Activated CD4-positive, alpha-beta T cell treated with anti-CD3 and anti-CD28 coated beads, Interleukin-2, amount 10 ng/mL, durations not matched to agents 7 days and 5 days (primary cell): ENCODE data around the gene BCAN. TPM values are rescaled to one million over a fixed set of nuclear protein-coding genes. Genes with fewer than 3 reads are reported as not detected.

Experiments
- CTCF ChIA-PET: fragments of 350-600 bp; sonication (Branson Sonifier 250); formaldehyde crosslinking; loops from one replicate; lab custom pipeline; 2021; ENCODE audit warnings: antibody characterized with exemption; lab: Charles Lee
- POLR2A ChIA-PET: fragments of 350-600 bp; sonication (Branson Sonifier 250); formaldehyde crosslinking; loops from one replicate; lab custom pipeline; 2021; ENCODE audit warnings: antibody characterized with exemption; lab: Charles Lee
- DNase-seq: peaks from one replicate; pipeline ENCODE4 v3.0.0-alpha.2; 2020
- H3K27ac Mint-ChIP-seq: one replicate; pipeline ENCODE4 v1.8.0; 2021; ENCODE audit warnings: mild to moderate bottlenecking, moderate library complexity, mixed read lengths
- H3K27me3 Mint-ChIP-seq: one replicate; pipeline ENCODE4 v1.8.0; 2021; ENCODE audit warnings: mixed read lengths
- H3K36me3 Mint-ChIP-seq: one replicate; pipeline ENCODE4 v1.8.0; 2021; ENCODE audit warnings: low read depth, mixed read lengths
- H3K4me1 Mint-ChIP-seq: one replicate; pipeline ENCODE4 v1.8.0; 2021; ENCODE audit warnings: mixed read lengths
- H3K4me3 Mint-ChIP-seq: one replicate; pipeline ENCODE4 v1.8.0; 2021; ENCODE audit warnings: mild to moderate bottlenecking, moderate library complexity, mixed read lengths
- H3K9me3 Mint-ChIP-seq: one replicate; pipeline ENCODE4 v1.8.0; 2021; ENCODE audit warnings: mixed read lengths
- total RNA-seq, 2 experiments: library from RNA; stranded (reverse); gene quantifications; one replicate each; pipeline ENCODE4 v1.2.3, GENCODE V29; 2021

The BCAN gene
- total RNA-seq, 2 experiments from 2014 or later, result not detected

DNA sequence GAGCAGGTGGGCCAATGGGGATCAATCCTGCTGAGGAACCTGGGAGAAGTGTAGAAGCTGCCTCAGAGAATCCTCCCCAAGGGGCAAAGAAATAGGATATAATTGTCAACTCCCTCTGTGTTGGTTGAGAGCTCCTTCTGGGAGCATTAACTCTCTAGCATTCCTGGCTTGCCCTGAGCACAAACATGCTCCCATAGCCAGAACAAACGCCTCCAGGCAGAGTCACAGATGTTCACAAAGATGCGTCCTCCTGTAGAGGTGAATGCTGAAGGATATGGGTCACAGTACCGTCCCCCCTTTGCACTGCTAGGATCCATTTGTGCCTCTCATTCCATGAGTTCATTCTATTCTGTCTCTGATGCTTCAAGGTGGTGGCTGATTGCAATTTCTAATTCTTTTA lies 9.6 kb upstream of the BCAN start:
- Mint-ChIP-seq H3K4me3 (no peak overlapping the region), H3K27me3 (peaks cover 67% of the 10 kb centered on the region), H3K4me1 (no peaks in the 10 kb centered on the region), H3K9me3 (no peaks in the 10 kb centered on the region), H3K27ac (no peak overlapping the region), H3K36me3 (no peaks in the 10 kb centered on the region)
- CTCF ChIA-PET, result interaction anchor here (0.8 to 1.6 kb wide), 3 partner anchors 27 to 94 kb away, joined by 3 to 5 read pairs (median 3); no protein-coding TSS in a partner anchor
- POLR2A ChIA-PET, result no interaction called here
- DNase-seq, result no peak

DNA sequence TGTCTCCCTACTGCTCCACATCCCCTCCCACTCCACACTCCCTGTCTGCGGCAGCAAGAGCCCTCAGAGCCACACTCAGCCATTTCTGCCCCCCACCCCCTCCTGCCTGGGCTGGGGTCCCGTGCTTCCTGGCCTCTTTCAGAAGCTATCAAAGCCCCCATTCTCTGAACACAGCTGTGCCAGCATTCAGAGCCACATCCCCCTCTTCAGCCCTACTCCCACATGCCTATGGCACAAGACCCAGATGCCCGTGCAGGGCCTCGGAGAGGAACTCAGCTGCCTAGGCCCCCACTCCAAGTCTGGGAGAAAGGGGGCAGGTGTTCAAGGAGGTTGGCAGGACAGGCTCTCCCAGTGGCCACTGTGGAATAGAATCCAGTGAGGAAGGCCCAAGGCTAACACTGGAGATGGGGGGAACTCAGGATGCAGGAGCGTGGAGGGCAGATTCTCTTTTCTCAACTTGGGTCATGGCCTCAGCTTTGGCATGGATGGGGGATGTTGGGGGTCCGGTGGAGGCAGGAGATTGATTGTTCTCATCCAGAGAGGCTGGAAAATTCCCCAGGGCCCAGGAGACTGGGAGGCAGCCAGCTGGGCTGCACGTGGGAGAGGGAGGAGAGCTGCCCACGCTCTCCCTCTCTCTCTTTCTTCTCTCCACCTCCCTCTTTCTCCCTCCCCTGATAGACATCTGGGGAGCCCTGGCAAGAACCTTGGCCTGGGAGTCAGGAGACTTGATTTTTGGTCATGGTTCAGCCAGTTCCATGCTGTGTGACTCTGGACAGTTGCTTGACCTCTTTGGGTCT lies 3.5 kb upstream of the BCAN start:
- DNase-seq, result no peak
- Mint-ChIP-seq H3K27me3 (peaks cover 75% of the 10 kb centered on the region), H3K4me1 (peaks cover 20% of the 10 kb centered on the region), H3K36me3 (no peaks in the 10 kb centered on the region), H3K4me3 (no peak overlapping the region), H3K9me3 (no peaks in the 10 kb centered on the region), H3K27ac (no peak overlapping the region)
- ChIA-PET CTCF (interaction anchor here (1.7 to 2.3 kb wide), 2 partner anchors 8 to 14 kb away, joined by 5 to 8 read pairs; no protein-coding TSS in a partner anchor), POLR2A (no interaction called here)

DNA sequence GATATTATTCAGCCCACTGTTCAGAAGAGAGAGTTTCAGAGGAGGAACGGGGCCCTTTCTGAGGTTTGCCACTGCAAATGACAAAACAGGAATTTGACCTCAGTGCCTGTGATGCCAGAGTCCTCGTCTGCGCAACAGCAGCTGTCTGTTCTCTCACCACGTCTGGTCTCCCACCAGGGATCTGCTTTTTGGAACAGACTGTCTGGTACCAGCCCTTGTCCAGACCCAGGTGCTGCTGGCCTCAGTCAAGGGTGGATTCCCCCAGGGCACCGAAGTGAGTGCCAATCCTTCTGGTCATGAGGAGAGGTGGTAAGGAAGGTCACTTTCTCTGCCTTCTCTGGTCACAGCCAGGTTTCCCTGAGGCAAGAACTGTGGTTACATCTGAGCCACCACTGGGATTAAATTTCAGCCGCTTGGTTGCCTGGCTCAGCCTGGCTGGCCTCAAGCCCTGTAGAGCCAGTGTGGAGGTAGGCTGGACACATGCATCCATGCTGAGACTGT lies 2.3 kb upstream of the BCAN start:
- no peak for DNase-seq
- no peaks in the 10 kb centered on the region for H3K9me3 Mint-ChIP-seq
- H3K4me1 Mint-ChIP-seq, result peaks cover 32% of the 10 kb centered on the region
- POLR2A ChIA-PET, result no interaction called here
- CTCF ChIA-PET, result interaction anchor here (1.7 to 2.3 kb wide), 2 partner anchors 9 to 15 kb away, joined by 5 to 8 read pairs; no protein-coding TSS in a partner anchor
- no peak overlapping the region for H3K4me3 Mint-ChIP-seq
- no peak overlapping the region for H3K27ac Mint-ChIP-seq
- H3K27me3 Mint-ChIP-seq, result peaks cover 75% of the 10 kb centered on the region
- no peaks in the 10 kb centered on the region for H3K36me3 Mint-ChIP-seq

DNA sequence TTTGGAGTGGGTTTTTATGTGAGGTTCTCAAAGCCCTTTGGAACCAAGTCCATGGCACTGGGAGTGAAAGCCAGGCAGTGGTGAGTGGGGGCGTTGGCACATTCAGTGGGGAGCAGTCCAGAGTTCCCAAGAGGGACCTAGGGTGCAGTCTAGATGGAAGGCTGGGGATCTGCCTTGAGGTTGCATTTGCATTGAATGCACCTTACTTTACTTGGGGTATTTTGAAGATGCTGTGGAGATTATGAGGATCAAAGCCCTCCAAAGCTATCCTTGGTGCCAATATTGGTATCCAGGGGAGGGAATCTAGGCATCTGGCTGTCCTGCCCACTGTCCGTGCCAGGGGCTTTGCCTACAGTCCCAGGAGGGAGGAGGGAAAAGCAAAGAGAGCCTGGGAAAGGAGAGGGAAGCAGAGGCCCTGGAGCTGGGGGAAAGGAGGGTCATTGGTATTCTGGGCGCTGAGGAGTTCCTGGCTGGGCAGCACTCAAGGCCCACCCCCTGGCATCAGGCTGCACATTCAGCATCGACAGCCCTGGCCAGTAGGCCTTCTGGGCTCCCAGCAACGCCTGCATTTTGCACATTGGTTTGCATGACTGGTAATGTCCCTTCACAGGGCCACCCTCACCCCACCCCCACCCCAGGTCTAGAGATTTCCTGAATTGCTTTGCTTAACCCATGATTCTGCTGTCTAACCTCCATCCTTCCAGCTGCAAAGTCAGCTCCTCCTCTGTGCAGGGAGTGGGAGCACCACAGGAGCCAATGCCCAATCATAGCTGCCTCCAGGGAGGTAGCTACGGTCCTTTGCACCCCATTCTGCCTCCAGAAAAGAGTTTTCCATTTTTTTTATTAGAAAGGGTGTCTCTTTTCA lies 843 bp upstream of the BCAN start:
- Mint-ChIP-seq H3K27ac (no peak overlapping the region), H3K4me3 (peak overlapping the region; percentile 3), H3K4me1 (peaks cover 33% of the 10 kb centered on the region), H3K36me3 (no peaks in the 10 kb centered on the region), H3K27me3 (peaks cover 79% of the 10 kb centered on the region), H3K9me3 (no peaks in the 10 kb centered on the region)
- ChIA-PET CTCF (interaction anchor here (0.7 to 3.5 kb wide), 12 partner anchors 9 to 255 kb away, joined by 3 to 20 read pairs (median 3); no protein-coding TSS in a partner anchor), POLR2A (no interaction called here)
- no peak for DNase-seq

DNA sequence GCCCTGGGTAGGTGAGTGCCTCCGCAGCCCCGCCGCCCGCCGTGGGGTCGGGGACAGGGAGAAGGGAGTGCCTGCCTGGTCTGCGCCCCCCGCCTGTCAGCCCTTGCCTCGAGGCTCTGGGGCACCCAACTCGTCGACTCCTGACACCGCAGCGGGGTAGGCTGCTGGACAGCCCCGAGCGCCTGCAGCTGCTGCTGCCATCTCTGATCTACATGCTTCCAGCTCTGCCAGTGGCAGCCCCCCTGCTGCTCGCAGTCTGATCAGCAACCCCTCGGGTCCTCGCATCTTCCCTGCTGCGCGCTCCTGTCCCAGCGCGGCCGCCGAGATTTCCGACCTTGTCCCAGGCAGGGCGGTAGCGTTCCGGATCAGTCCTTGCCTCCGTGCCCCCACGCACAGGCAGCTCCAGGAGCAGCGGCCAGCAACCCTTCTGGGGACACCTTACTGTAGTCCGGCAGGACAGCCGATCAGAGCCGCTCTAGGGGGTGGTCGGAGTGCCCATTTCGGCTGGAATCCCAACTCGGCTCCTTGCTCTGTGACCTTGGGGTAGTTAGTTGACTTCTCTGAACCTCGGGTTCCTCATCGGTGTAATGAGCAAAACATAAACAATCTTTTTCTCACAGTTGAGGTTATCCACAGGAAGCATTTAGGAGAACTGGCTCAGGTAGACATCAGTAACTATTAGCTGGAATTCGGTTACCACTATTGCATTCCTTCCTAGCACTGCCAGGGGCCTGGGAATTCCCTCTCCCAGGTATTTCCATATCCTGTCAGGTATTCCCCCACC lies 540 bp downstream of the BCAN start:
- no peaks in the 10 kb centered on the region for H3K9me3 Mint-ChIP-seq
- CTCF ChIA-PET, result interaction anchor here (0.7 to 3.5 kb wide), 13 partner anchors 12 to 257 kb away, joined by 3 to 20 read pairs (median 5); partner anchors contain the start of genes HAPLN2 and NTRK1
- POLR2A ChIA-PET, result interaction anchor here (0.5 kb wide), 1 partner anchor 8 kb away, joined by 3 read pairs; no protein-coding TSS in a partner anchor
- H3K4me1 Mint-ChIP-seq, result peaks cover 33% of the 10 kb centered on the region
- H3K4me3 Mint-ChIP-seq, result no peak overlapping the region
- H3K27me3 Mint-ChIP-seq, result peaks cover 84% of the 10 kb centered on the region
- no peaks in the 10 kb centered on the region for H3K36me3 Mint-ChIP-seq
- no peak overlapping the region for H3K27ac Mint-ChIP-seq
- DNase-seq, result no peak

DNA sequence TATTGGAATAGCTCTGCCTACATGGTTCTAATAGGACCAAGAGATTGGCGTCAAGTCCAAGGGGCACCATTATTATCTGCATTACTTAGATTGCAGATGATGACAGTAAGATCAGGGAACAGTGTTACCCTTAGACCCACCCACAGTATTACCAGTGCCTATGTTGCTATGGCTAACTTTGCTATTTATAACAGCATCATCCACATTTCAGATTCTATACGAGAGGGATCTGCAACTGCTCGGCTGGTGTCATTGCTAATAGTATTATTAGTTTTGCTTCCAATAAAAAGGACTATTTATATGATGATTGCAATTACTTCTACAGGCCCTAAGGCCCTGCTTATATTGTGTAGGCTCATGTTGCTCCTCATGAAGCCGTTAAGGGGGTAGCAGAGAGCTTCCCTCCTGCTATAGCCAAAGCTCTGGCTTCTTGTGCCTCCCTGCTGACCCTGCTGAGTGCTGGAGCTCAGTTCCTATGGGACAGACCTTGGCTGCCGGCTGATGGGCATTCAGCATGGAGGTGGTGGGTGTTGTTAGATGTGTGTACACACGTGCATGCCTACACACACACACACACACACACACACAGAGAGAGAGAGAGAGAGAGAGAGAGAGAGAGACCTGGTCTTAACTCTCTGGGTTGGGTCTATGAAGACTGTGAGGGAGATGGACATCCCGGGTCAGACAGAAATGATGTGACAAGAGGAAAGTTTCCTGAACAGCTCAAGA lies 1.3 kb downstream of the BCAN start:
- H3K4me1 Mint-ChIP-seq, result peaks cover 33% of the 10 kb centered on the region
- H3K36me3 Mint-ChIP-seq, result no peaks in the 10 kb centered on the region
- DNase-seq, result no peak
- CTCF ChIA-PET, result interaction anchor here (0.6 to 3.5 kb wide), 15 partner anchors 9 to 449 kb away, joined by 3 to 20 read pairs (median 5); partner anchors contain the start of genes HAPLN2 and NTRK1
- no peak overlapping the region for H3K27ac Mint-ChIP-seq
- POLR2A ChIA-PET, result no interaction called here
- H3K9me3 Mint-ChIP-seq, result no peaks in the 10 kb centered on the region
- peaks cover 86% of the 10 kb centered on the region for H3K27me3 Mint-ChIP-seq
- H3K4me3 Mint-ChIP-seq, result no peak overlapping the region

DNA sequence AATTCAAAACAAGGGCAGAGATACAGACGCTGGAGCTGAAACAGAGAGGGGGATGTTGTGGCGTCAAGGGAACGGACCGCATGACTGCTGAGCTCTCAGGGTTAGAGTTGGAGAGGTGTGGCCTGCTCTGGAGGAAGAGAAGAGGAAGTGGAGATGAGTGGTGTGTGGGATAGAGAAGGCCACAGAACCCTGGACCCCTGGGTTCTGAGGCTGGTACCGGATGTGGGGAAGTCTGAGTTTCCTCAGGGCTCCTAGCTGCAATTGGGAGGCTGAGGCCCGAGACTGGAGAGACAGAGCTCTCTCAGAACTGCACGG lies 1.8 kb downstream of the BCAN start:
- DNase-seq, result peak; percentile 65
- peaks cover 33% of the 10 kb centered on the region for H3K4me1 Mint-ChIP-seq
- no peak overlapping the region for H3K27ac Mint-ChIP-seq
- no peaks in the 10 kb centered on the region for H3K9me3 Mint-ChIP-seq
- no peak overlapping the region for H3K4me3 Mint-ChIP-seq
- no peaks in the 10 kb centered on the region for H3K36me3 Mint-ChIP-seq
- ChIA-PET CTCF (interaction anchor here (0.6 to 3.5 kb wide), 12 partner anchors 8 to 448 kb away, joined by 3 to 20 read pairs (median 5); partner anchors contain the start of gene HAPLN2), POLR2A (no interaction called here)
- H3K27me3 Mint-ChIP-seq, result peaks cover 84% of the 10 kb centered on the region

DNA sequence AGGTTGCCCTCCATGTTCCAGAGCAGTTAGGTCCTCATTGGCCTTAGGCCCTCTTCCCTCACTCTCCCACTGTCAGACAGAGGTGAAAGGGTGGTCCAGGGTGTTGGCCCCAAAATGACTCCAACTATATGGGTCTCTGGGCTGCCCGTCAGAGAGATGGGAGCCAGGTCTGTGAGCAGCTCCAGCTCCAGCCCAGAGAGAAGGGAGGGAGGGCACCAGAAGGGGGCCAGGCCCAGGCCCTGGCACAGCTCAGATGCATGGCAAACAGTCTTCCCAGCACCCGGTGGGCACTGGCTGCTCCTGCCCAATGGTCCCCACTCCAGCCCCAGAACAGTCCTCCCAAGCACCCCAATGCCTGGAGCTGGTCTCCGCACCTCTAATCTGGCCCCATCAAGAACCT lies 2.2 kb downstream of the BCAN start:
- DNase-seq, result no peak
- no peaks in the 10 kb centered on the region for H3K9me3 Mint-ChIP-seq
- peaks cover 84% of the 10 kb centered on the region for H3K27me3 Mint-ChIP-seq
- peaks cover 33% of the 10 kb centered on the region for H3K4me1 Mint-ChIP-seq
- POLR2A ChIA-PET, result no interaction called here
- CTCF ChIA-PET, result interaction anchor here (0.6 to 3.5 kb wide), 11 partner anchors 8 to 448 kb away, joined by 3 to 20 read pairs (median 5); partner anchors contain the start of gene HAPLN2
- no peak overlapping the region for H3K27ac Mint-ChIP-seq
- H3K36me3 Mint-ChIP-seq, result no peaks in the 10 kb centered on the region
- H3K4me3 Mint-ChIP-seq, result no peak overlapping the region

DNA sequence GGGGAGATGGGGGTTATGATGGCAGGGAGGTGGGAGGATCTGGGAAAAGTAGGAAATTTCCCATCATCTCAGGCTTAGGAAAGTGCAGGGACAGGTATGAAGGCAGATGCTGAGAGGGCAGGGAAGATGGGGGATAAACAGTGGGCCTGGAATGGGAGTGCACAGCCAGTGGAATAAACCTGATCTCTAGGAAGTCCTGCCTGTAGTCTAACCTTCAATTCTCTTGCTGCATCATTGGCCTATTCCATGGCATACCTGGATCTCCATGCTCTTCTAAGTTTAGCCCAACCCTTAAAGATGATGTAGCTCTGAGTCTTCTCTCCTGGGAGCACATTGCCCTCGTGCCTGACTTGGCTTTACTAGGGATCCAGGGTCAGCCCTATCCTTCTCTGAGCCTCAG lies 2.7 kb downstream of the BCAN start:
- H3K4me1 Mint-ChIP-seq, result peaks cover 33% of the 10 kb centered on the region
- no peak overlapping the region for H3K27ac Mint-ChIP-seq
- ChIA-PET POLR2A (no interaction called here), CTCF (interaction anchor here (1.2 to 2.4 kb wide), 5 partner anchors 10 to 259 kb away, joined by 4 to 12 read pairs (median 5); no protein-coding TSS in a partner anchor)
- H3K27me3 Mint-ChIP-seq, result peaks cover 83% of the 10 kb centered on the region
- no peak for DNase-seq
- no peak overlapping the region for H3K4me3 Mint-ChIP-seq
- H3K9me3 Mint-ChIP-seq, result no peaks in the 10 kb centered on the region
- H3K36me3 Mint-ChIP-seq, result no peaks in the 10 kb centered on the region

DNA sequence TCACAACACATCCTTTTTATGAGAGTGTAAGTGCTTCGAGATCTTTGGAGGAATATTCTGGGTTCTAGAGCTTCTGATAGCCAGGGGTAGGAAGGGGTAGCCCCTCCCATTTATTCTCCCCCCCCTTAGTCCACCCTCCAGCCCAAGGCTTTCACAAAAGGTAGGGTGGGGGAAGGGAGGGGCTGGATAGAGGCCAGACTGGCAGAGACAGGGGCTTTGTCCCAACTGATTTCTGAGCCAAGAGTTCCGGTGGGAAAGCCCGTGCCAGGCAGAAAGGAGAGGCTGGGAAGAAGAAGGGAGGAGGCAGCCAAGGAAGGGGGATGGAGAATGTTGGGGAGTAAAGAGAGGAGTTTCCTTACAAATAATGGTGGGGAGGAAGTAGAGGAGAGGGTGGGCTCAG lies 3.1 kb downstream of the BCAN start:
- Mint-ChIP-seq H3K4me1 (peaks cover 33% of the 10 kb centered on the region), H3K36me3 (no peaks in the 10 kb centered on the region), H3K27me3 (peaks cover 82% of the 10 kb centered on the region), H3K4me3 (no peak overlapping the region), H3K27ac (no peak overlapping the region), H3K9me3 (no peaks in the 10 kb centered on the region)
- CTCF ChIA-PET, result interaction anchor here (0.6 to 2.1 kb wide), 6 partner anchors 10 to 260 kb away, joined by 3 to 7 read pairs (median 4); no protein-coding TSS in a partner anchor
- DNase-seq, result no peak
- POLR2A ChIA-PET, result no interaction called here

DNA sequence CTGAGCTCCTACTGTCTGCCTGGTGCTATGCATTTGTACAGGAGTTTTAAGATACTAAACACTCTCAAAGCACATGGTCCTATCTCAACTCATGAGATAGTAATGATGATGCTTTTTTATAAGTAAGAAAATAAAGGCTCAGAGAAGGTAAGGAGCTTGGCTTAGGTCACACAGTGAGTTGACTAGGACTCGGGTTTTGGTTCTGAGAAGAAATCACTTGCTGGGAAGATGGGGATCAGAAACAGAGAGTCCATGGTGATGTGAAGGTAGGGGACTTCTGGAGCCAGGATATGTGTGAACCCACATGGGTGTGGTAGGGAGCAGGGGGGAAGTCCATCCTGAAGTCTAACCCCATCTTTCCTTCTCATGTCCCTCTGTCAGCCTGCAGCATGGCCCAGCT lies 3.7 kb downstream of the BCAN start:
- H3K27me3 Mint-ChIP-seq, result peaks cover 82% of the 10 kb centered on the region
- H3K9me3 Mint-ChIP-seq, result no peaks in the 10 kb centered on the region
- CTCF ChIA-PET, result interaction anchor here (0.6 to 1.6 kb wide), 6 partner anchors 14 to 260 kb away, joined by 3 to 7 read pairs (median 4); no protein-coding TSS in a partner anchor
- no peak overlapping the region for H3K27ac Mint-ChIP-seq
- DNase-seq, result no peak
- POLR2A ChIA-PET, result no interaction called here
- H3K4me1 Mint-ChIP-seq, result peaks cover 32% of the 10 kb centered on the region
- H3K4me3 Mint-ChIP-seq, result no peak overlapping the region
- H3K36me3 Mint-ChIP-seq, result no peaks in the 10 kb centered on the region
